GM18951 (cell line): ENCODE measurements around the gene RNF212.

Source experiments
- POLR2A ChIP-seq: IDR thresholded peaks from 4 replicates; pipeline ENCODE4 v1.6.1; 2011; ENCODE audit warnings: mild to moderate bottlenecking; ENCODE audit not compliant: insufficient read length, insufficient read depth; ENCODE audit errors: extremely low read depth
- in situ Hi-C: fragments of 300-500 bp; cut with MboI; formaldehyde crosslinking; loops from one replicate; pipeline ENCODE4 v1.12.0; 2022; ENCODE audit warnings: low sequenced_read_pairs, mixed read lengths, inconsistent platforms; ENCODE audit not compliant: unreplicated experiment

RNF212 gene

GRCh38 chr4:1042352-1043055, 70.9 kb downstream of the RNF212 start:
- in situ Hi-C loops: no loop called here
- no peak for TF ChIP-seq POLR2A

GRCh38 chr4:1041936-1042330, 71.4 kb downstream of the RNF212 start:
- TF ChIP-seq POLR2A: no peak
- in situ Hi-C loops: no loop called here

GRCh38 chr4:1041147-1041935, 72.0 kb downstream of the RNF212 start:
- in situ Hi-C loops: no loop called here
- TF ChIP-seq POLR2A: no peak

- in situ Hi-C loops: no loop called here
- TF ChIP-seq POLR2A: no peak
Observed at GRCh38 chr4:1040344-1041146, 72.8 kb downstream of the RNF212 start.

- in situ Hi-C loops: no loop called here
- TF ChIP-seq POLR2A: no peak
Observed at GRCh38 chr4:1039493-1040343, 73.6 kb downstream of the RNF212 start.

GRCh38 chr4:1038948-1039492, 74.3 kb downstream of the RNF212 start:
- in situ Hi-C loops: no loop called here
- no peak for TF ChIP-seq POLR2A

- no peak for TF ChIP-seq POLR2A
- in situ Hi-C loops: no loop called here
Observed at GRCh38 chr4:1036976-1037810, 76.2 kb downstream of the RNF212 start.

GRCh38 chr4:1036095-1036494, 77.3 kb downstream of the RNF212 start:
- no peak for TF ChIP-seq POLR2A
- in situ Hi-C loops: no loop called here

GRCh38 chr4:1035510-1035909, 77.9 kb downstream of the RNF212 start:
- in situ Hi-C loops: no loop called here

GRCh38 chr4:1033840-1034551, 79.4 kb downstream of the RNF212 start:
- no peak for TF ChIP-seq POLR2A
- in situ Hi-C loops: no loop called here

More at GRCh38 chr4:1035510-1035909, 77.9 kb downstream of the RNF212 start:
- no peak for TF ChIP-seq POLR2A

GRCh38 chr4:1032861-1033260, 80.5 kb downstream of the RNF212 start:
- TF ChIP-seq POLR2A: no peak
- in situ Hi-C loops: no loop called here
